ENCODE results near the gene MBD5.

DNA sequence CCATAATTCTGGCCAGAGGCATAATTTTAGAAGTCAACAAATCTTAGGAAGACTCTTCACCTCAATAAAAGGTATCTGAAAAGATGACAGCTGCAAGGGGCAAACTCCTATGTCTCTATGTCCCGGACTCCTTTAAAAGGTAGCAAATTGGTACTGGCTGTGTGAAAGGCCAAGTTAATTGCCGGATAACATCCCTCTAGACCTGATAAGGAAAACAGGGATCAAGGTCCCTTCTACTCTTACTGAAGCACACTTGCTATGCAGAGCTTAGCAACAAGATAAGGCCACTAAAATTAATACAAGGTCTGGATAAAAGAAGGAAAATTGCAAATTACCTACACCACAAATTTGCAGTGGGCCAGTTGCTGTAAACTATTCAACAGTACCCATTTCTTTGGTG, 482.6 kb downstream of the MBD5 start:
- TF ChIP-seq, protein P1, sequence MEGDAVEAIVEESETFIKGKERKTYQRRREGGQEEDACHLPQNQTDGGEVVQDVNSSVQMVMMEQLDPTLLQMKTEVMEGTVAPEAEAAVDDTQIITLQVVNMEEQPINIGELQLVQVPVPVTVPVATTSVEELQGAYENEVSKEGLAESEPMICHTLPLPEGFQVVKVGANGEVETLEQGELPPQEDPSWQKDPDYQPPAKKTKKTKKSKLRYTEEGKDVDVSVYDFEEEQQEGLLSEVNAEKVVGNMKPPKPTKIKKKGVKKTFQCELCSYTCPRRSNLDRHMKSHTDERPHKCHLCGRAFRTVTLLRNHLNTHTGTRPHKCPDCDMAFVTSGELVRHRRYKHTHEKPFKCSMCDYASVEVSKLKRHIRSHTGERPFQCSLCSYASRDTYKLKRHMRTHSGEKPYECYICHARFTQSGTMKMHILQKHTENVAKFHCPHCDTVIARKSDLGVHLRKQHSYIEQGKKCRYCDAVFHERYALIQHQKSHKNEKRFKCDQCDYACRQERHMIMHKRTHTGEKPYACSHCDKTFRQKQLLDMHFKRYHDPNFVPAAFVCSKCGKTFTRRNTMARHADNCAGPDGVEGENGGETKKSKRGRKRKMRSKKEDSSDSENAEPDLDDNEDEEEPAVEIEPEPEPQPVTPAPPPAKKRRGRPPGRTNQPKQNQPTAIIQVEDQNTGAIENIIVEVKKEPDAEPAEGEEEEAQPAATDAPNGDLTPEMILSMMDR (IDR thresholded peaks at IDR 0.05), result no peak
- TF ChIP-seq NR2C2 (CRISPR knock-in tag; IDR thresholded peaks at IDR 0.05) (no peak), ESRRA (CRISPR knock-in tag; IDR thresholded peaks at IDR 0.05; ENCODE audit: borderline replicate concordance) (no peak), MYBL2 (CRISPR knock-in tag; IDR thresholded peaks at IDR 0.05) (no peak), ZNF121 (CRISPR knock-in tag; IDR thresholded peaks at IDR 0.05) (no peak), IRF2 (CRISPR knock-in tag; IDR thresholded peaks at IDR 0.05; ENCODE audit: borderline replicate concordance, low read depth) (no peak), ZNF423 (CRISPR knock-in tag; IDR thresholded peaks at IDR 0.05) (no peak)
- TF ChIP-seq, protein P2, sequence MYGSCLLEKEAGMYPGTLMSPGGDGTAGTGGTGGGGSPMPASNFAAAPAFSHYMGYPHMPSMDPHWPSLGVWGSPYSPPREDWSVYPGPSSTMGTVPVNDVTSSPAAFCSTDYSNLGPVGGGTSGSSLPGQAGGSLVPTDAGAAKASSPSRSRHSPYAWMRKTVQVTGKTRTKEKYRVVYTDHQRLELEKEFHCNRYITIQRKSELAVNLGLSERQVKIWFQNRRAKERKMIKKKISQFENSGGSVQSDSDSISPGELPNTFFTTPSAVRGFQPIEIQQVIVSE (CRISPR knock-in tag; IDR thresholded peaks at IDR 0.05; ENCODE audit: borderline replicate concordance), result no peak
- TF ChIP-seq, protein P3, sequence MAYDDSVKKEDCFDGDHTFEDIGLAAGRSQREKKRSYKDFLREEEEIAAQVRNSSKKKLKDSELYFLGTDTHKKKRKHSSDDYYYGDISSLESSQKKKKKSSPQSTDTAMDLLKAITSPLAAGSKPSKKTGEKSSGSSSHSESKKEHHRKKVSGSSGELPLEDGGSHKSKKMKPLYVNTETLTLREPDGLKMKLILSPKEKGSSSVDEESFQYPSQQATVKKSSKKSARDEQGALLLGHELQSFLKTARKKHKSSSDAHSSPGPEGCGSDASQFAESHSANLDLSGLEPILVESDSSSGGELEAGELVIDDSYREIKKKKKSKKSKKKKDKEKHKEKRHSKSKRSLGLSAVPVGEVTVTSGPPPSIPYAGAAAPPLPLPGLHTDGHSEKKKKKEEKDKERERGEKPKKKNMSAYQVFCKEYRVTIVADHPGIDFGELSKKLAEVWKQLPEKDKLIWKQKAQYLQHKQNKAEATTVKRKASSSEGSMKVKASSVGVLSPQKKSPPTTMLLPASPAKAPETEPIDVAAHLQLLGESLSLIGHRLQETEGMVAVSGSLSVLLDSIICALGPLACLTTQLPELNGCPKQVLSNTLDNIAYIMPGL (CRISPR knock-in tag; IDR thresholded peaks at IDR 0.05), result no peak
- TF ChIP-seq, protein P4, sequence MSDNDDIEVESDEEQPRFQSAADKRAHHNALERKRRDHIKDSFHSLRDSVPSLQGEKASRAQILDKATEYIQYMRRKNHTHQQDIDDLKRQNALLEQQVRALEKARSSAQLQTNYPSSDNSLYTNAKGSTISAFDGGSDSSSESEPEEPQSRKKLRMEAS (CRISPR knock-in tag; IDR thresholded peaks at IDR 0.05), result no peak
- TF ChIP-seq, protein P5, sequence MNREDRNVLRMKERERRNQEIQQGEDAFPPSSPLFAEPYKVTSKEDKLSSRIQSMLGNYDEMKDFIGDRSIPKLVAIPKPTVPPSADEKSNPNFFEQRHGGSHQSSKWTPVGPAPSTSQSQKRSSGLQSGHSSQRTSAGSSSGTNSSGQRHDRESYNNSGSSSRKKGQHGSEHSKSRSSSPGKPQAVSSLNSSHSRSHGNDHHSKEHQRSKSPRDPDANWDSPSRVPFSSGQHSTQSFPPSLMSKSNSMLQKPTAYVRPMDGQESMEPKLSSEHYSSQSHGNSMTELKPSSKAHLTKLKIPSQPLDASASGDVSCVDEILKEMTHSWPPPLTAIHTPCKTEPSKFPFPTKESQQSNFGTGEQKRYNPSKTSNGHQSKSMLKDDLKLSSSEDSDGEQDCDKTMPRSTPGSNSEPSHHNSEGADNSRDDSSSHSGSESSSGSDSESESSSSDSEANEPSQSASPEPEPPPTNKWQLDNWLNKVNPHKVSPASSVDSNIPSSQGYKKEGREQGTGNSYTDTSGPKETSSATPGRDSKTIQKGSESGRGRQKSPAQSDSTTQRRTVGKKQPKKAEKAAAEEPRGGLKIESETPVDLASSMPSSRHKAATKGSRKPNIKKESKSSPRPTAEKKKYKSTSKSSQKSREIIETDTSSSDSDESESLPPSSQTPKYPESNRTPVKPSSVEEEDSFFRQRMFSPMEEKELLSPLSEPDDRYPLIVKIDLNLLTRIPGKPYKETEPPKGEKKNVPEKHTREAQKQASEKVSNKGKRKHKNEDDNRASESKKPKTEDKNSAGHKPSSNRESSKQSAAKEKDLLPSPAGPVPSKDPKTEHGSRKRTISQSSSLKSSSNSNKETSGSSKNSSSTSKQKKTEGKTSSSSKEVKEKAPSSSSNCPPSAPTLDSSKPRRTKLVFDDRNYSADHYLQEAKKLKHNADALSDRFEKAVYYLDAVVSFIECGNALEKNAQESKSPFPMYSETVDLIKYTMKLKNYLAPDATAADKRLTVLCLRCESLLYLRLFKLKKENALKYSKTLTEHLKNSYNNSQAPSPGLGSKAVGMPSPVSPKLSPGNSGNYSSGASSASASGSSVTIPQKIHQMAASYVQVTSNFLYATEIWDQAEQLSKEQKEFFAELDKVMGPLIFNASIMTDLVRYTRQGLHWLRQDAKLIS (CRISPR knock-in tag; IDR thresholded peaks at IDR 0.05; ENCODE audit: borderline replicate concordance), result no peak
- TF ChIP-seq, protein P6, sequence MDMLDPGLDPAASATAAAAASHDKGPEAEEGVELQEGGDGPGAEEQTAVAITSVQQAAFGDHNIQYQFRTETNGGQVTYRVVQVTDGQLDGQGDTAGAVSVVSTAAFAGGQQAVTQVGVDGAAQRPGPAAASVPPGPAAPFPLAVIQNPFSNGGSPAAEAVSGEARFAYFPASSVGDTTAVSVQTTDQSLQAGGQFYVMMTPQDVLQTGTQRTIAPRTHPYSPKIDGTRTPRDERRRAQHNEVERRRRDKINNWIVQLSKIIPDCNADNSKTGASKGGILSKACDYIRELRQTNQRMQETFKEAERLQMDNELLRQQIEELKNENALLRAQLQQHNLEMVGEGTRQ (CRISPR knock-in tag; IDR thresholded peaks at IDR 0.05), result no peak
